ENCODE results near the gene PFN1. TPM values are rescaled to one million over a fixed set of nuclear protein-coding genes. Genes with fewer than 3 reads are reported as not detected.

The PFN1 gene
- total RNA-seq, 1 donor from 2014 or later = 1,346 TPM

DNA sequence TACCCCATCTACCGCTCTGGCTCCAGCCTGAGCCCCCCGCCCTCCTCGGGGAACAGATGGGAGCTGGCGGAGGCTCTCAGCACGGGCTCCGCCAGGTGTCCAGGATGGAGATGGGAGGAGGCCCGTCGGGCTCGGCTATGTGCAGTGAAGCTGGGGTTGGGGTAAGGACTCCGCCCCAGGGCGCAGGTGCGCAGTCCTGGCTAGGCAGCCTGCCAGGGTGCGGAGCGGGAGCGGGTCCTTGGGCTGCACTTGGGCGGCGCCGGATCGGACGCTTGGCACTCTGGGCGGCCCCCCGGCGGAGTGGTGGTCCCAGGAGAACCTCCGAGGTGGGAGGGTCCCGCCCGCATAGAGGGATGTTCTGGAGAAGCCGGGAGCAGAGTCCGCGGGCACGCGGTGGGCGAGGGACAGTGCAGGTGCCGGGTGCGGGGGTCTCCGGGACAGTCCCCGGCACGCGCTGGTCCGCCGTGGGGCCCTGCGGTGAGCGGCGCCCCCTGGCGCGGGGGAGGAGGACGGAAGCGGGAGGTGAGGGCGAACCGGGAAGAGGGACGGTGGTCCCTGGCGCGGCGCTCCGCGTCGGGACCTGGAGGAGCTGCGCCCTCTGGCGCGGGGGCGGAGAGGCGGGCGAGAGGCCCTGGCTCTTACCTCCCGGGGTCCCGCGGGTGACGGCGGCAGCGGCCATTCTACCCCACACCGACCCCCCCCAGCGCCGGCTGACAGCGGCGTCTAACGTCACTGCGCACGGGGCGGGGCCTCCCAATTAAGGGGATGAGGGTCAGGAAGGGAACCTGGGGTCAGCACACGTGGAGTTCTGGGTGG, 38.8 kb upstream of the PFN1 start, which contains the start of gene CAMTA2:
Gene CAMTA2 (minus strand): TSS at position 725 of the 816 bp plus-strand sequence. CDS start 1,453 bp downstream, outside the sequence.
- no peak for TF ChIP-seq CTCF (IDR thresholded peaks at IDR 0.05; ENCODE audit: insufficient read depth, low read depth, low read length)
- TF ChIP-seq EZH2 (IDR thresholded peaks at IDR 0.05; ENCODE audit: insufficient read depth, low read length) = no peak
- H2AFZ ChIP-seq (ENCODE audit: low read depth, low read length) = peak within 1 kb of the TSS; percentile 93
- Mint-ChIP-seq H3K9me3 (ENCODE audit: unreplicated experiment) (no peaks in the 10 kb centered on the region), H3K4me3 (ENCODE audit: unreplicated experiment) (peak within 1 kb of the TSS; percentile 88), H3K36me3 (ENCODE audit: low read depth, unreplicated experiment) (peaks cover 5% of the 10 kb centered on the region), H3K4me1 (ENCODE audit: low read depth, unreplicated experiment) (peaks cover 19% of the 10 kb centered on the region), H3K27me3 (ENCODE audit: low read depth, unreplicated experiment) (no peaks in the 10 kb centered on the region), H3K27ac (ENCODE audit: unreplicated experiment) (peak within 1 kb of the TSS; percentile 80)
- H3K9ac ChIP-seq (ENCODE audit: low read length) = peak within 1 kb of the TSS; percentile 83
- H4K20me1 ChIP-seq (ENCODE audit: insufficient read depth, low read length) = peaks cover 3% of the 10 kb centered on the region
- H3K4me3 ChIP-seq (ENCODE audit: insufficient read depth, low read depth, low read length) = peak within 1 kb of the TSS; percentile 79
- H3K4me1 ChIP-seq (ENCODE audit: insufficient read depth, low read length) = peaks cover 24% of the 10 kb centered on the region
- H3K79me2 ChIP-seq (ENCODE audit: insufficient read depth, low read length) = peaks cover 23% of the 10 kb centered on the region
- peak; percentile 38 for DNase-seq (ENCODE audit: low read depth)
- peak within 1 kb of the TSS; percentile 49 for H3K27ac ChIP-seq (ENCODE audit: low read depth, low read length)
- no peaks in the 10 kb centered on the region for H3K27me3 ChIP-seq (ENCODE audit: insufficient read depth, low read length)
- H3K4me2 ChIP-seq (ENCODE audit: low read length) = peak within 1 kb of the TSS; percentile 98
- no peak for FAIRE-seq
- H3K9me3 ChIP-seq (ENCODE audit: insufficient read depth, low read depth, low read length) = no peaks in the 10 kb centered on the region
- peaks cover 3% of the 10 kb centered on the region for H3K36me3 ChIP-seq (ENCODE audit: insufficient read depth, low read length)

DNA sequence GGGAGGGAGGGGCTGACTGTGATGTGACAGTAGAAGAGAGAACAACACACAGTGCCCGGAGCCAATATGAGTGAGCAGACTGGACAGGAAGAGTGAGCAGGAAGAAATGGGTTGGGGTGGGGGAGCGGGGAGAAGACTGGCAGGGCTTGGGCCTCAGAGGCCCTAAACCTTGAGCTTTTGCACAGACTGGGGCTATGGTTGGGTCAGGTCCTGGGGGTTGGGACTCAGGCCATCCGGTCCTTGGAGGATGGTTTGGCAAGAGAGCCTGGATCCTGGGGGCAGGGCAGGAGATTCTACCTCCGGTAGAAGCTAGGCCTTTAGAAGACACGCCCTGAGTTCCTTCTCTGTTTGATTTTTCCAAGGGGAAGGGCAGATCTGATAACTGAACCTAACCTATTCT, 38.1 kb upstream of the PFN1 start:
- H3K4me1 Mint-ChIP-seq (ENCODE audit: low read depth, unreplicated experiment) = peaks cover 19% of the 10 kb centered on the region
- H3K4me3 Mint-ChIP-seq (ENCODE audit: unreplicated experiment) = peak overlapping the region; percentile 88
- Histone ChIP-seq H2AFZ (ENCODE audit: low read depth, low read length) (no peak overlapping the region), H3K79me2 (ENCODE audit: insufficient read depth, low read length) (peaks cover 23% of the 10 kb centered on the region), H3K9ac (ENCODE audit: low read length) (peak overlapping the region; percentile 83), H3K27ac (ENCODE audit: low read depth, low read length) (no peak overlapping the region), H3K36me3 (ENCODE audit: insufficient read depth, low read length) (peaks cover 3% of the 10 kb centered on the region), H3K4me1 (ENCODE audit: insufficient read depth, low read length) (peaks cover 24% of the 10 kb centered on the region), H3K9me3 (ENCODE audit: insufficient read depth, low read depth, low read length) (no peaks in the 10 kb centered on the region), H3K4me2 (ENCODE audit: low read length) (peak overlapping the region; percentile 98), H3K4me3 (ENCODE audit: insufficient read depth, low read depth, low read length) (peak overlapping the region; percentile 79), H4K20me1 (ENCODE audit: insufficient read depth, low read length) (peaks cover 4% of the 10 kb centered on the region), H3K27me3 (ENCODE audit: insufficient read depth, low read length) (no peaks in the 10 kb centered on the region)
- H3K36me3 Mint-ChIP-seq (ENCODE audit: low read depth, unreplicated experiment) = peaks cover 10% of the 10 kb centered on the region
- H3K9me3 Mint-ChIP-seq (ENCODE audit: unreplicated experiment) = no peaks in the 10 kb centered on the region
- H3K27me3 Mint-ChIP-seq (ENCODE audit: low read depth, unreplicated experiment) = no peaks in the 10 kb centered on the region
- TF ChIP-seq CTCF (IDR thresholded peaks at IDR 0.05; ENCODE audit: insufficient read depth, low read depth, low read length) (no peak), EZH2 (IDR thresholded peaks at IDR 0.05; ENCODE audit: insufficient read depth, low read length) (no peak)
- FAIRE-seq (no peak), DNase-seq (ENCODE audit: low read depth) (no peak)
- peak overlapping the region; percentile 80 for H3K27ac Mint-ChIP-seq (ENCODE audit: unreplicated experiment)

DNA sequence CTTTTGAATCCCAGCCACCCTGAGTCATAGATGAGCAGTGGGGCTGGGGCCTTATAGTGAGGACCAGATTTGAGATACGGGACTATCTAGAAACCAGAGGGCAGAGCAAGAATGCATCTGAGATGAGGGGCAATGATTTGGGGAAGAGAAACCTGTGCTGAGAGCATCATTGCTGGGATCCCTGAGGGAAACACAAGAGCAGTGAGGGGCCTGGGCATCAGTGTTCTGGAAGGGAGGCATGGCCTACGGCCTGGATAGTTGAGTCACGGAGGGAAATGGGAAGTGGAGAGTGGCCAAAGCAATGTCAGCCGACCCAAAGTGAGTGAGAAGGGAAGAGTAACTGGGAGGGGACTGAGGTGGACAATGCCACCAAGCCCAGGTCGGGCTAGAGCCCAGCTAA, 34.0 kb upstream of the PFN1 start:
- H3K27ac ChIP-seq (ENCODE audit: low read depth, low read length) = no peak overlapping the region
- no peaks in the 10 kb centered on the region for H3K27me3 ChIP-seq (ENCODE audit: insufficient read depth, low read length)
- Mint-ChIP-seq H3K27me3 (ENCODE audit: low read depth, unreplicated experiment) (no peaks in the 10 kb centered on the region), H3K4me1 (ENCODE audit: low read depth, unreplicated experiment) (peaks cover 10% of the 10 kb centered on the region), H3K27ac (ENCODE audit: unreplicated experiment) (no peak overlapping the region), H3K36me3 (ENCODE audit: low read depth, unreplicated experiment) (peaks cover 31% of the 10 kb centered on the region), H3K4me3 (ENCODE audit: unreplicated experiment) (no peak overlapping the region), H3K9me3 (ENCODE audit: unreplicated experiment) (no peaks in the 10 kb centered on the region)
- FAIRE-seq (no peak), DNase-seq (ENCODE audit: low read depth) (no peak)
- no peak overlapping the region for H2AFZ ChIP-seq (ENCODE audit: low read depth, low read length)
- peaks cover 10% of the 10 kb centered on the region for H3K4me1 ChIP-seq (ENCODE audit: insufficient read depth, low read length)
- no peak overlapping the region for H3K9ac ChIP-seq (ENCODE audit: low read length)
- H3K79me2 ChIP-seq (ENCODE audit: insufficient read depth, low read length) = peaks cover 9% of the 10 kb centered on the region
- H3K9me3 ChIP-seq (ENCODE audit: insufficient read depth, low read depth, low read length) = no peaks in the 10 kb centered on the region
- TF ChIP-seq EZH2 (IDR thresholded peaks at IDR 0.05; ENCODE audit: insufficient read depth, low read length) (no peak), CTCF (IDR thresholded peaks at IDR 0.05; ENCODE audit: insufficient read depth, low read depth, low read length) (no peak)
- H3K36me3 ChIP-seq (ENCODE audit: insufficient read depth, low read length) = peaks cover 9% of the 10 kb centered on the region
- H4K20me1 ChIP-seq (ENCODE audit: insufficient read depth, low read length) = peaks cover 25% of the 10 kb centered on the region
- no peak overlapping the region for H3K4me3 ChIP-seq (ENCODE audit: insufficient read depth, low read depth, low read length)
- no peak overlapping the region for H3K4me2 ChIP-seq (ENCODE audit: low read length)
